ENCODE data around the gene COL18A1. TPM values are rescaled to one million over a fixed set of nuclear protein-coding genes. Genes with fewer than 3 reads are reported as not detected.

COL18A1 gene
- polyA plus RNA-seq, 1 experiment: 25.3 TPM

GRCh38 chr21:45513003-45513717, 108.2 kb downstream of the COL18A1 start:
- CTCF ChIA-PET: no interaction called here
- no peak for DNase-seq (ENCODE audit: low read depth, low spot score)
- TF ChIP-seq, protein P1, sequence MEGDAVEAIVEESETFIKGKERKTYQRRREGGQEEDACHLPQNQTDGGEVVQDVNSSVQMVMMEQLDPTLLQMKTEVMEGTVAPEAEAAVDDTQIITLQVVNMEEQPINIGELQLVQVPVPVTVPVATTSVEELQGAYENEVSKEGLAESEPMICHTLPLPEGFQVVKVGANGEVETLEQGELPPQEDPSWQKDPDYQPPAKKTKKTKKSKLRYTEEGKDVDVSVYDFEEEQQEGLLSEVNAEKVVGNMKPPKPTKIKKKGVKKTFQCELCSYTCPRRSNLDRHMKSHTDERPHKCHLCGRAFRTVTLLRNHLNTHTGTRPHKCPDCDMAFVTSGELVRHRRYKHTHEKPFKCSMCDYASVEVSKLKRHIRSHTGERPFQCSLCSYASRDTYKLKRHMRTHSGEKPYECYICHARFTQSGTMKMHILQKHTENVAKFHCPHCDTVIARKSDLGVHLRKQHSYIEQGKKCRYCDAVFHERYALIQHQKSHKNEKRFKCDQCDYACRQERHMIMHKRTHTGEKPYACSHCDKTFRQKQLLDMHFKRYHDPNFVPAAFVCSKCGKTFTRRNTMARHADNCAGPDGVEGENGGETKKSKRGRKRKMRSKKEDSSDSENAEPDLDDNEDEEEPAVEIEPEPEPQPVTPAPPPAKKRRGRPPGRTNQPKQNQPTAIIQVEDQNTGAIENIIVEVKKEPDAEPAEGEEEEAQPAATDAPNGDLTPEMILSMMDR (IDR thresholded peaks at IDR 0.05; ENCODE audit: low read depth, low read length): no peak

DNA sequence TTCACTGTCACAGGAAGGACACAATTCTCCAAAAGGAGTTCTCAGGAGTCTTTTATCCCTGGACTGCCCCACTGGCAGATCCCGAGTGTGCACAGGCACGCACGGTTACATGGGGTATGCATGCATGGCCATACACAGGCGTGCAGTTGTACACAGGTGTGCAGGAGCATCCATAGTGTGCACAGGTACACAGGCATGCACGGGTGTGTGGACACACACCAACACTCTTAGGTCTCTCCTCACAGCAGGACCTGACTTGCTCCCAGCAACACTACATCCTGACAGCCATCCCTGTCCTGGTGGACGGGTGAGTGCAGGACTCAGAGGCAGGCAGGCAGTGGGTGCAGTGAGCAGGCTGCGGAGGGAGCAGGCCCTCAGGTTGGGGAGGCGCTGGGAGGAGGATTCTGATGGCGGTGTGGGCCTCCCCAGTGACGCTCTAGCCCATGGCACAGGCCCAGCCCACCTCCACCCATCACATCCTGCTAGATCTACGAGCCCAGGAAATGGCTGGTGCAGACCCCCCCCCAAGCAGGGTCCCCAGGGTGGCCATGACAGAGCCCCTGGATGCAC, 108.9 kb downstream of the COL18A1 start:
- Histone ChIP-seq H3K4me3 (ENCODE audit: low read depth, low read length) (no peak overlapping the region), H3K27ac (ENCODE audit: low read depth, low read length) (no peak overlapping the region), H3K27me3 (ENCODE audit: control insufficient read depth, insufficient read depth, low read length) (no peaks in the 10 kb centered on the region), H3K9me3 (ENCODE audit: control insufficient read depth, insufficient read depth, low read length) (no peaks in the 10 kb centered on the region; the same call in 1 of the 2 replicates)
- POLR2A ChIA-PET: no interaction called here
- TF ChIP-seq, protein P1 (IDR thresholded peaks at IDR 0.05; ENCODE audit: low read depth, low read length): no peak
- DNase-seq (ENCODE audit: low read depth, low spot score): no peak
- CTCF ChIA-PET: no interaction called here

More at GRCh38 chr21:45513003-45513717, 108.2 kb downstream of the COL18A1 start:
- H3K9me3 ChIP-seq (ENCODE audit: control insufficient read depth, insufficient read depth, low read length): no peaks in the 10 kb centered on the region; the same call in 1 of the 2 replicates
- no peak overlapping the region for H3K4me3 ChIP-seq (ENCODE audit: low read depth, low read length)
- H3K27ac ChIP-seq (ENCODE audit: low read depth, low read length): no peak overlapping the region
- POLR2A ChIA-PET: no interaction called here
- no peaks in the 10 kb centered on the region for H3K27me3 ChIP-seq (ENCODE audit: control insufficient read depth, insufficient read depth, low read length)

DNA sequence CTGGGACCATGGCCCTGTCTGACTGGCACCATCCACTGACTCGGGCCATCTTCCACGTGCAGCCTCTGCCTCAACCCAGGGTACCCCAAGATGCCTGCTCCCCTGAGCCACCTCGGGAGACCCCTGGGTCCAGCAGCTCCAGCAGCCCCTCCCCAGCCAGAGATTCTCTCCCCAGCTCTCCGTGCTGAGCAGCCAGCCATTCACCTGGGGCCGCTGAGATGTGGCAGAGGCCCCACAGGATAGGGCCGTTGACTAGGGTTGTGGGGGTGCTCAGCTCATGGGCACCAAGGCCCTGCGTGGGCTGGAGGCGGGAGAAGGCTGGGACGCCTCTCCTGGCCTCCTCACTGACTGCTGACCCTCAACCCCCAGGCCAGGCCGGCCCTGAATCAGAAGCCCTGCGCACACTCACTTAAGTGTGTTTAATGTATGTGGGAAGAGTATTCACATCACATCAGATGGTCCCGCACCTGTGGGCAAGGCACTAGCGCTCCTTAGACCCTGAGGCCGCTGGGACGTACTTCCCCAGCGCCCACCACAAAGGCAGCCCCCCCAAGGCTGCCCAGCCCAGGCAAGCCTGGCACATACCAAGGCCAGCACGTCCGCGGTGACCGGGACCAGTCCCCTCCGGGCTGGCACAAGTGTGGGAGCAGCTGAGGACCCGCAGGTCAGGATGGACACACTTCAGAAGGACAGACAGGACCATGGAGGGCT, 109.5 kb downstream of the COL18A1 start:
- POLR2A ChIA-PET: interaction anchor here (0.7 kb wide), 1 partner anchor 22 kb away, joined by 3 read pairs; no protein-coding TSS in a partner anchor
- H3K4me3 ChIP-seq (ENCODE audit: low read depth, low read length): no peak overlapping the region
- H3K27me3 ChIP-seq (ENCODE audit: control insufficient read depth, insufficient read depth, low read length): no peaks in the 10 kb centered on the region
- no peak for DNase-seq (ENCODE audit: low read depth, low spot score)
- CTCF ChIA-PET: no interaction called here
- TF ChIP-seq, protein P1 (IDR thresholded peaks at IDR 0.05; ENCODE audit: low read depth, low read length): no peak
- H3K9me3 ChIP-seq (ENCODE audit: control insufficient read depth, insufficient read depth, low read length): no peaks in the 10 kb centered on the region; the same call in 1 of the 2 replicates
- H3K27ac ChIP-seq (ENCODE audit: low read depth, low read length): no peak overlapping the region

DNA sequence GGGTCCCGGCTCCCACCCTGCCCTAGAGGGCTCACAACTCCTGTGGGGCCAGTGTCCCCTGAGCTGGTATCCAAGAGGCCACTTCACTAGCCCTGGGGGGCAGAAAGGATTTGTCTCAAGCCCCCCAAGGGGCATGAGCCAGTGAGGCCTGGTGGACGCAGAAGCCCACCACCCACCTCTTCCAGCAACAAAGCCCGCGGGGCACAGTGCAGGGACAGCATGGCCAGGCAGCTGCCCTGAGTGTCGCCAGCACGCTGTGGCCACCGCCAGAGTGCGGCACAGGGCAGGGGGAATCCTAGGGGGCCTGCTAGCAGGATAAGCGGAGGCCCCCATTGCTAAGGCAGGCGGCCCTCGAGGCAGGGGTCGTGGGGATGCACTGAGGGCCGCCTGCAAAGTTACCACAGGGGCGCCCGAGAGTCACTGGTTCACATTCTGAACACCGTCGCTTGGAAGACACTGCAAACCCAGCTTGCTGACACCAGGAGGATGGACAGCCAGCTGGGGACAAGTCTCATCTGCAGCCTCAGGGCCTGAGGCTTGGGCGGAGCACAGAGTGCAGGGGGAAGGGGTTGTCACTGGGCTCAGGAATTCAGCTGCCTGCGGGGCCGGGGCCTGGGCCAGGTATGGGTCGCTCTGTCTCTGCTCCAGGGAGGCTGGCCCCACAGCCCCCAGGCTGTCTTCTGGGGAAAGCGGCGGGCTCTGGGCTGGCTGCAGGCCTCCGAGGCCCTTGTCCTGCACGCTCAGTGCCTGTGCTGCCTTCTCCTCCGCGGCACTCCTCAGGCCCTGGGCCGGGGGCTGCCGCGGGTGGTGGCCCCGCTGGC, 110.5 kb downstream of the COL18A1 start:
- H3K27ac ChIP-seq (ENCODE audit: low read depth, low read length): no peak overlapping the region
- DNase-seq (ENCODE audit: low read depth, low spot score): no peak
- POLR2A ChIA-PET: interaction anchor here (0.7 kb wide), 1 partner anchor 21 kb away, joined by 3 read pairs; no protein-coding TSS in a partner anchor
- TF ChIP-seq, protein P1 (IDR thresholded peaks at IDR 0.05; ENCODE audit: low read depth, low read length): no peak
- H3K4me3 ChIP-seq (ENCODE audit: low read depth, low read length): no peak overlapping the region
- no peaks in the 10 kb centered on the region for H3K27me3 ChIP-seq (ENCODE audit: control insufficient read depth, insufficient read depth, low read length)
- CTCF ChIA-PET: no interaction called here
- H3K9me3 ChIP-seq (ENCODE audit: control insufficient read depth, insufficient read depth, low read length): peaks cover 1% of the 10 kb centered on the region; the same call in 1 of the 2 replicates
